Activated CD4-positive, alpha-beta T cell treated with anti-CD3 and anti-CD28 coated beads for 48 hours (primary cell): Measurements from ENCODE around the gene SLC33A1.

Experiments
- DNase-seq: peaks from one replicate; pipeline ENCODE4 v3.0.0-alpha.2; 2020

SLC33A1 gene

DNA sequence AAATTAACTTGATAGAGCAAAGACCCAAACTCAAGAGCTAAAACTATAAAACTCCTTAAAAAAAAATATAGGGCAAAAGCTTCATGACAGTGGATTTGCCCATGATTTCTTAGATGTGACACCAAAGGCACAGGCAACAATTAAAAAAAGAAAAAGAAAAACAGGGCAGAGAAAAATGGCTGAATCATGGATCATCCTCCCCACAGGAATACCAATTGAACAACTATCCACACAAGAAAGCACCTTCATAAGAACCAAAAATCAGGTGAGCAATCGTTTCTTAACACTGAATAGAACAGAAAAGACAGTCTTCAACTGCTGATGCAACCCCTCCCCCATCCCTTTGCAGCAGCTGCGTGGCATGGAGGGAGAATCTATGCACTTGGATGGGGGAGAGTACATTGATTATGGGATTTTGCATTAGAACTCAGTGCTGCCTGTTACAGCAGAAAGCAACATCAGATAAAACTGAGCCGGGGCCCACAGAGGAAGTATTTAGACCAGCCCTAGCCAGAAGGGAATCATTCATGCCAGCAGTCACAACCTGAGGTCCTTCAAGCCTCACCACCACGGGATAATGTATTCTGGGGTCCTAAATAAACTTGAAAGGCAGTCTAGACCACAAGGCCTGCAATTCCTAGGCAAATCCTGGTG lies 63.8 kb downstream of the SLC33A1 start:
- no peak for DNase-seq

DNA sequence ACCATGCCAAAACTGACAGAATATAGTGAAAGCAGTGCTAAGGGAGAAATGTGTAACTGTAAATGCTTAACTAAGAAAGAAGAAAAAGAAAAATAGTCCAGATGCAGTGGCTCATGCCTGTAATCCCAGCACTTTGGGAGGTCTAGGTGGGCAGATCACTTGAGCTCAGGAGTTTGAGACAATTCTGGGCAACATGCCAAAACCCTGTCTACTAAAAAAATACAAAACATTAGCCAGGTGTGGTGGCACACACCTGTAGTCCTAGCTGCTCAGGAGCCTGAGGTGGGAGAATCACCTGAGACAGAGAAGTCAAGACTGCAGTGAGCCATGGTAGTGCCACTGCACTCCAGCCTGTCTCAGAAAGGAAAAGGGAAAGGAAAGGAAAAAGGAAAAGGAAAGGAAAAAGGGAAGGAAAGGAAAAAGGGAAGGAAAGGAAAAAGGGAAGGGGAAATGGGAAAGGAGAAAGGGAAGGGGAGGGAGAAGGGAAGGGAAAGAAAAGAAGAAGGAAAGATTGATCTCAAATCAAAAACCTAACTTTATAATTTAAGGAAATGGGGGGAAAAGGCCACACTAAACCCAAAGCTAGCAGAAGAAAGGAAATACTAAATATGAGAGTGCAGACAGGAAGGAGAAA lies 68.4 kb downstream of the SLC33A1 start:
- DNase-seq = no peak

DNA sequence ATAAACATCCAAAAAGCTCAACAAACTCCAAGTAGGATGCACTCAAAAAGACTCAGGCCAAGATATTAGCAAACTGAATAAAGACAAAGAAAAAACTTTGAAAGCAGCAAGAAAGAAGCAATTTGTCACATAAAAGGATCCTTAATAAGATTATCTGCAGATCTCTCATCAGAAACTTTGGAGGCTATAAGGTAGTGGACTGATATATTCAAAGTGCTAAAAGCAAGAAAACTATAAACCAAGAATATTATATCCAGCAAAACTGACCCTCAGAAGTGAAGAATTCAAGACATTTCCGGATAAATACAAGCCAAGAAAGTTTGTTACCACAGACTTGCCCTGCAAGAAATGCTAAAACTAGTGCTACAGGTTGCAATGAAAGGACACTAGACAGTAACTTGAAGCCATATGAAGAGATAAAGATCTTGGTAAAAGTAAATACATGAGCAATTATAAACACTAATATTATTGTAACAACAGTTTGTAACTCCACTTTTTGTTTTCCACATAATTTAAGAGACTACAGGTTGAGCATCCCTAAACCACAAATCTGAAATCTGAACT lies 71.8 kb downstream of the SLC33A1 start:
- no peak for DNase-seq

DNA sequence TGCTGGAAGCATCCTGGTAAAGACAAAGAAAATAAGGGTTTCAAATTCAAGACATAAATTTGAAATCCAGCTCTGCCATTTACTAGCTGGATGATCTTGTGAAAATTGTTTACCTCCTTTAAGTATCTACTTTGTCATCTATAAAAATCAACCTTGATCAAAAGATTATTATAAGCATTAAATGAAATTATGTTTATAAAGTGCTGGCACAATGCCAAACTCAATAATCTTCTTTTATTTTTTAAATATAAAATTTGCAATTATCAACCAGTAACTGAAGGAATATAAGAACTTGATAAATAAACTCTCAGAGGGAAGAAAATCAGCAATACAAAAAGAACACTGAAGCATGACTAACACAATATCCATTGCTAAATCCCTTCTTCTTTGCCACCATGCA lies 73.9 kb downstream of the SLC33A1 start:
- no peak for DNase-seq

GRCh38 chr3:155778462-155778861 lies 75.8 kb downstream of the SLC33A1 start:
- DNase-seq = no peak

GRCh38 chr3:155772801-155773200 lies 81.4 kb downstream of the SLC33A1 start:
- no peak for DNase-seq

GRCh38 chr3:155771126-155771525 lies 83.1 kb downstream of the SLC33A1 start:
- DNase-seq = no peak
